Measurements from ENCODE around the gene PEPD.
"Not testable (repeated sequence)": the region's sequence is repeated elsewhere in the genome, so short reads cannot be mapped to it uniquely, and the experiment has no call there.

The PEPD gene

GRCh38 chr19:33521480-33522370 is at the start of gene PEPD:
Gene PEPD (minus strand): TSS chr19:33521791. CDS start chr19:33521760, 31 bp downstream.
- DNase-seq (ENCODE audit: low read depth in 2 of 2) = peak; percentile 76 to 83

GRCh38 chr19:33569821-33570220 is 48.2 kb upstream of the PEPD start:
- no peak for DNase-seq (ENCODE audit: low read depth in 2 of 2)

- no peak for DNase-seq (ENCODE audit: low read depth in 2 of 2)
Measured at GRCh38 chr19:33568706-33569105, 47.1 kb upstream of the PEPD start.

GRCh38 chr19:33564836-33565338 is 43.3 kb upstream of the PEPD start:
- no peak for DNase-seq (ENCODE audit: low read depth in 2 of 2)

- DNase-seq (ENCODE audit: low read depth in 2 of 2) = no peak
Measured at GRCh38 chr19:33562636-33563035, 41.0 kb upstream of the PEPD start.

- not testable (repeated sequence) for DNase-seq (ENCODE audit: low read depth in 2 of 2)
Measured at GRCh38 chr19:33561666-33562065, 40.1 kb upstream of the PEPD start.

- DNase-seq (ENCODE audit: low read depth in 2 of 2) = no peak
Measured at GRCh38 chr19:33561261-33561660, 39.7 kb upstream of the PEPD start.

- no peak for DNase-seq (ENCODE audit: low read depth in 2 of 2)
Measured at GRCh38 chr19:33559996-33560395, 38.4 kb upstream of the PEPD start.

- no peak for DNase-seq (ENCODE audit: low read depth in 2 of 2)
Measured at GRCh38 chr19:33558856-33559255, 37.3 kb upstream of the PEPD start.

- DNase-seq (ENCODE audit: low read depth in 2 of 2) = no peak
Measured at GRCh38 chr19:33558151-33558550, 36.6 kb upstream of the PEPD start.

- DNase-seq (ENCODE audit: low read depth in 2 of 2) = no peak
Measured at GRCh38 chr19:33557720-33558119, 36.1 kb upstream of the PEPD start.

- DNase-seq (ENCODE audit: low read depth in 2 of 2) = no peak
Measured at GRCh38 chr19:33557196-33557595, 35.6 kb upstream of the PEPD start.

- DNase-seq (ENCODE audit: low read depth in 2 of 2) = no peak
Measured at GRCh38 chr19:33556261-33556660, 34.7 kb upstream of the PEPD start.

- not testable (repeated sequence) for DNase-seq (ENCODE audit: low read depth in 2 of 2)
Measured at GRCh38 chr19:33555726-33556125, 34.1 kb upstream of the PEPD start.

- no peak for DNase-seq (ENCODE audit: low read depth in 2 of 2)
Measured at GRCh38 chr19:33554821-33555220, 33.2 kb upstream of the PEPD start.

GRCh38 chr19:33554391-33554790 is 32.8 kb upstream of the PEPD start:
- no peak for DNase-seq (ENCODE audit: low read depth in 2 of 2)

GRCh38 chr19:33553530-33554310 is 32.1 kb upstream of the PEPD start:
- DNase-seq (ENCODE audit: low read depth in 2 of 2) = no peak

- no peak for DNase-seq (ENCODE audit: low read depth in 2 of 2)
Measured at GRCh38 chr19:33552928-33553279, 31.3 kb upstream of the PEPD start.

GRCh38 chr19:33552191-33552927 is 30.8 kb upstream of the PEPD start:
- no peak for DNase-seq (ENCODE audit: low read depth in 2 of 2)

GRCh38 chr19:33551676-33552075 is 30.1 kb upstream of the PEPD start:
- DNase-seq (ENCODE audit: low read depth in 2 of 2) = no peak

GRCh38 chr19:33550768-33551167 is 29.2 kb upstream of the PEPD start:
- DNase-seq (ENCODE audit: low read depth in 2 of 2) = no peak

- DNase-seq (ENCODE audit: low read depth in 2 of 2) = no peak
Measured at GRCh38 chr19:33547676-33548075, 26.1 kb upstream of the PEPD start.

Data from stimulated activated CD4-positive, alpha-beta T cell treated with anti-CD3 and anti-CD28 coated beads, Interleukin-15, amount 100 ng/mL, for 48 hours (primary cell).